GM12801 (cell line): Measurements from ENCODE around the gene GNL2.

Source experiments
- CTCF ChIP-seq: IDR thresholded peaks from one replicate; pipeline ENCODE4 v1.5.1; 2011; ENCODE audit warnings: control low read depth; ENCODE audit not compliant: insufficient read length; ENCODE audit errors: extremely low read depth

The GNL2 gene

GRCh38 chr1:37556712-37557196 lies 39.0 kb downstream of the GNL2 start, which contains the start of gene DNALI1:
Gene DNALI1, plus strand, starts transcription at chr1:37556940. Its CDS starts 55 bp downstream, at chr1:37556995.
- no peak for TF ChIP-seq CTCF

GRCh38 chr1:37553927-37554808 lies 41.6 kb downstream of the GNL2 start, which contains the start of gene SNIP1:
Gene SNIP1, minus strand, starts transcription at chr1:37554293. Its CDS starts 64 bp downstream, at chr1:37554229.
- TF ChIP-seq CTCF = no peak

GRCh38 chr1:37553598-37553926 lies 42.2 kb downstream of the GNL2 start:
- TF ChIP-seq CTCF = no peak

GRCh38 chr1:37549341-37549740 lies 46.4 kb downstream of the GNL2 start:
- no peak for TF ChIP-seq CTCF

GRCh38 chr1:37545019-37545418 lies 50.7 kb downstream of the GNL2 start:
- no peak for TF ChIP-seq CTCF

- no peak for TF ChIP-seq CTCF
These were observed 51.2 kb downstream of the GNL2 start for GRCh38 chr1:37544530-37544929.

- no peak for TF ChIP-seq CTCF
These were observed 55.5 kb downstream of the GNL2 start for GRCh38 chr1:37540036-37540785.
